Upper lobe of left lung (tissue), 4 donors: Measurements from ENCODE around the gene MTG2.

Experiments
- POLR2A ChIP-seq, 4 donors: fragments of 450-650 bp; IDR thresholded peaks; one replicate each; pipeline ENCODE4 v1.5.1; 2016 to 2017; ENCODE audit warnings: antibody characterized with exemption in 4 of 4, mild to moderate bottlenecking in 2 of 4
- TF ChIP-seq, protein P1 (sequence below), 6 experiments: fragments of 450-650 bp in 4 of 6; fragments of 200-600 bp in 2 of 6; sonication (generic) in 2 of 6; IDR thresholded peaks; one replicate each; pipeline ENCODE4 v1.5.1; 2016 to 2019; ENCODE audit warnings: antibody characterized with exemption in 6 of 6

- no peak for TF ChIP-seq POLR2A (IDR thresholded peaks at IDR 0.05)
- TF ChIP-seq, protein P1, sequence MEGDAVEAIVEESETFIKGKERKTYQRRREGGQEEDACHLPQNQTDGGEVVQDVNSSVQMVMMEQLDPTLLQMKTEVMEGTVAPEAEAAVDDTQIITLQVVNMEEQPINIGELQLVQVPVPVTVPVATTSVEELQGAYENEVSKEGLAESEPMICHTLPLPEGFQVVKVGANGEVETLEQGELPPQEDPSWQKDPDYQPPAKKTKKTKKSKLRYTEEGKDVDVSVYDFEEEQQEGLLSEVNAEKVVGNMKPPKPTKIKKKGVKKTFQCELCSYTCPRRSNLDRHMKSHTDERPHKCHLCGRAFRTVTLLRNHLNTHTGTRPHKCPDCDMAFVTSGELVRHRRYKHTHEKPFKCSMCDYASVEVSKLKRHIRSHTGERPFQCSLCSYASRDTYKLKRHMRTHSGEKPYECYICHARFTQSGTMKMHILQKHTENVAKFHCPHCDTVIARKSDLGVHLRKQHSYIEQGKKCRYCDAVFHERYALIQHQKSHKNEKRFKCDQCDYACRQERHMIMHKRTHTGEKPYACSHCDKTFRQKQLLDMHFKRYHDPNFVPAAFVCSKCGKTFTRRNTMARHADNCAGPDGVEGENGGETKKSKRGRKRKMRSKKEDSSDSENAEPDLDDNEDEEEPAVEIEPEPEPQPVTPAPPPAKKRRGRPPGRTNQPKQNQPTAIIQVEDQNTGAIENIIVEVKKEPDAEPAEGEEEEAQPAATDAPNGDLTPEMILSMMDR (IDR thresholded peaks at IDR 0.05) = no peak
Observed at GRCh38 chr20:62210496-62210855, 27.6 kb downstream of the MTG2 start.
